Smooth muscle cell (in vitro differentiated cells): ENCODE data around the gene ALOX5AP. TPM values are rescaled to one million over a fixed set of nuclear protein-coding genes. Genes with fewer than 3 reads are reported as not detected.

Experiments used
- DNase-seq: peaks from one replicate; lab custom pipeline; 2025; ENCODE audit not compliant: unreplicated experiment; lab: John Stamatoyannopoulos, UW
- H2AFZ ChIP-seq: fragments of 200-600 bp; sonication (generic); 2 replicates; pipeline ENCODE4 v1.6.0; 2016; ENCODE audit warnings: antibody characterized with exemption, low read depth, mild to moderate bottlenecking
- H3F3A ChIP-seq: fragments of 200-600 bp; sonication (generic); 2 replicates; pipeline ENCODE4 v1.6.0; 2017; ENCODE audit warnings: antibody characterized with exemption, low read depth
- H3K27ac ChIP-seq: fragments of 200-600 bp; sonication (generic); 2 replicates; pipeline ENCODE4 v1.5.1; 2016; ENCODE audit warnings: low read depth, mild to moderate bottlenecking
- H3K27me3 ChIP-seq: fragments of 200-600 bp; sonication (generic); 2 replicates; pipeline ENCODE4 v1.6.1; 2016; ENCODE audit warnings: low read depth, mild to moderate bottlenecking
- H3K36me3 ChIP-seq: fragments of 200-600 bp; sonication (generic); 2 replicates; pipeline ENCODE4 v1.5.1; 2016; ENCODE audit warnings: low read depth
- H3K4me1 ChIP-seq: fragments of 200-600 bp; sonication (generic); 2 replicates; pipeline ENCODE4 v1.5.1; 2016; ENCODE audit warnings: low read depth
- H3K4me2 ChIP-seq: fragments of 200-600 bp; sonication (generic); 2 replicates; pipeline ENCODE4 v1.6.0; 2016; ENCODE audit warnings: mild to moderate bottlenecking
- H3K4me3 ChIP-seq: fragments of 200-600 bp; sonication (generic); 2 replicates; pipeline ENCODE4 v1.5.1; 2016; ENCODE audit warnings: mild to moderate bottlenecking
- H3K79me2 ChIP-seq: fragments of 200-600 bp; sonication (generic); 2 replicates; pipeline ENCODE4 v1.6.0; 2016; ENCODE audit warnings: low read depth, mild to moderate bottlenecking
- H3K9ac ChIP-seq: fragments of 200-600 bp; sonication (generic); 2 replicates; pipeline ENCODE4 v1.6.0; 2016; ENCODE audit warnings: low read depth
- H3K9me3 ChIP-seq: fragments of 200-600 bp; sonication (generic); replicated peaks from 2 replicates; pipeline ENCODE4 v1.5.1; 2016; ENCODE audit warnings: low read depth
- H4K20me1 ChIP-seq: fragments of 200-600 bp; sonication (generic); 2 replicates; pipeline ENCODE4 v1.6.0; 2016; ENCODE audit warnings: low read depth
- CTCF ChIP-seq: fragments of 200-600 bp; sonication (generic); IDR thresholded peaks from 2 replicates; pipeline ENCODE4 v1.5.1; 2017; ENCODE audit warnings: borderline replicate concordance, mild to moderate bottlenecking, antibody characterized with exemption; ENCODE audit not compliant: insufficient read depth, poor library complexity, severe bottlenecking
- WGBS: methylation state at CpG from one replicate; pipeline ENCODE4 v1.1.7; 2016; ENCODE audit warnings: low lambda C conversion rate; 5-methylcytosine and 5-hydroxymethylcytosine counted together
- polyA plus RNA-seq: library from polyadenylated mRNA; unstranded; fragments of >200 nt; fragmentation: Nextera tagmentation; extraction: Ambion mirVana; gene quantifications from 2 replicates; pipeline ENCODE4 v1.2.1, GENCODE V29; 2016
- total RNA-seq: library from RNA; depleted of rRNA; stranded (reverse); fragments of >200 nt; gene quantifications from 2 replicates; pipeline ENCODE4 v1.2.3, GENCODE V29; 2014

Gene ALOX5AP
- total and polyA plus RNA-seq, 2 experiments from 2014 or later: 0.22 TPM; not detected in 1

GRCh38 chr13:30711837-30712236, 23.5 kb upstream of the ALOX5AP start:
- WGBS: 81% methylated on average over 6 of the region's 6 CpGs
- TF ChIP-seq CTCF: no peak

GRCh38 chr13:30712536-30713532, 22.5 kb upstream of the ALOX5AP start:
- H4K20me1 ChIP-seq: no peaks in the 10 kb centered on the region
- DNase-seq: no peak
- H3K9ac ChIP-seq: no peak overlapping the region
- no peak overlapping the region for H3K4me3 ChIP-seq
- no peaks in the 10 kb centered on the region for H3K36me3 ChIP-seq
- H3F3A ChIP-seq: peaks cover 11% of the 10 kb centered on the region
- H3K4me2 ChIP-seq: peak overlapping the region; percentile 29
- TF ChIP-seq CTCF: no peak
- H3K27me3 ChIP-seq: no peaks in the 10 kb centered on the region
- no peaks in the 10 kb centered on the region for H3K79me2 ChIP-seq
- H3K27ac ChIP-seq: peak overlapping the region; percentile 33
- H3K4me1 ChIP-seq: peaks cover 2% of the 10 kb centered on the region
- H3K9me3 ChIP-seq: no peaks in the 10 kb centered on the region
- H2AFZ ChIP-seq: peak overlapping the region; percentile 29
- 59% methylated on average over 12 of the region's 13 CpGs for WGBS

More at GRCh38 chr13:30711837-30712236, 23.5 kb upstream of the ALOX5AP start:
- Histone ChIP-seq H3K27me3 (no peaks in the 10 kb centered on the region), H3K4me3 (no peak overlapping the region), H4K20me1 (no peaks in the 10 kb centered on the region), H3K4me1 (peaks cover 2% of the 10 kb centered on the region), H3F3A (peaks cover 11% of the 10 kb centered on the region), H3K79me2 (no peaks in the 10 kb centered on the region), H3K27ac (peak overlapping the region; percentile 77), H3K4me2 (peak overlapping the region; percentile 16), H3K9ac (peak overlapping the region; percentile 60), H2AFZ (no peak overlapping the region), H3K9me3 (no peaks in the 10 kb centered on the region), H3K36me3 (no peaks in the 10 kb centered on the region)
- no peak for DNase-seq

- no peak for TF ChIP-seq CTCF
- peaks cover 15% of the 10 kb centered on the region for H3F3A ChIP-seq
- no peak overlapping the region for H3K9ac ChIP-seq
- H3K27ac ChIP-seq: no peak overlapping the region
- H3K4me2 ChIP-seq: no peak overlapping the region
- H3K9me3 ChIP-seq: no peaks in the 10 kb centered on the region
- no peaks in the 10 kb centered on the region for H4K20me1 ChIP-seq
- H3K27me3 ChIP-seq: no peaks in the 10 kb centered on the region
- no peaks in the 10 kb centered on the region for H3K36me3 ChIP-seq
- WGBS: 94% methylated on average over 9 of the region's 10 CpGs
- no peaks in the 10 kb centered on the region for H3K79me2 ChIP-seq
- peaks cover 7% of the 10 kb centered on the region for H3K4me1 ChIP-seq
- H2AFZ ChIP-seq: no peak overlapping the region
- DNase-seq: no peak
- no peak overlapping the region for H3K4me3 ChIP-seq
These were observed 20.5 kb upstream of the ALOX5AP start for GRCh38 chr13:30714629-30715371.
